ENCODE results near the gene LYST.

- TF ChIP-seq CTCF (conservative IDR thresholded peaks at IDR 0.05 in 1 of 2, IDR thresholded peaks at IDR 0.05 in 1 of 2; ENCODE audit: low read depth in 1 of 2, low read length in 2 of 2): no peak
- TF ChIP-seq EZH2 (IDR thresholded peaks at IDR 0.05; ENCODE audit: low read length, missing control alignments): no peak
Observed at GRCh38 chr1:235907187-235907896, 40.6 kb upstream of the LYST start.

Measured in fibroblast of lung (primary cell).